ENCODE measurements around the gene DOC2A.
A peak's percentile ranks its signal among the peaks of the same experiment; 100 is the strongest.
"Not testable (repeated sequence)": the region's sequence is repeated elsewhere in the genome, so short reads cannot be mapped to it uniquely, and the experiment has no call there.

The DOC2A gene

DNA sequence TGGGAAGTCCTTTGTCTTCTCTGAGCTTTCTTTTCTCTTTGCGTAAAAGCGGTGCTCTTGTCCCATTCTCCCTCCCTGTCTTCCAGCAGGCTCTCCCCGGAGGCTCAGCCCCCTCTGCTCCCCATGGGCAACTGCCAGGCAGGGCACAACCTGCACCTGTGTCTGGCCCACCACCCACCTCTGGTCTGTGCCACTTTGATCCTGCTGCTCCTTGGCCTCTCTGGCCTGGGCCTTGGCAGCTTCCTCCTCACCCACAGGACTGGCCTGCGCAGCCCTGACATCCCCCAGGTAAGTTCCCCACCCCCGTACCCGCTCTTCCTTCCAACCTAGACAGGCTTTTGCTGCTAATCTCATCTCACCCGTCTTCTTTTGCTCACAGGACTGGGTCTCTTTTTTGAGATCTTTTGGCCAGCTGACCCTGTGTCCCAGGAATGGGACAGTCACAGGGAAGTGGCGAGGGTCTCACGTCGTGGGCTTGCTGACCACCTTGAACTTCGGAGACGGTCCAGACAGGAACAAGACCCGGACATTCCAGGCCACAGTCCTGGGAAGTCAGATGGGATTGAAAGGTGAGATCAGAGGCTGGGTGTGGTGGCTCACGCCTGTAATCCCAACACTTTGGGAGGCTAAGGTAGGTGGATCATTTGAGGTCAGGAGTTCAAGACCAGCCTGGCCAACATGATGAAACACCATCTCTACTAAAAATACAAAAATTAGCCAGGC, 47.6 kb downstream of the DOC2A start:
- DNase-seq, result no peak

DNA sequence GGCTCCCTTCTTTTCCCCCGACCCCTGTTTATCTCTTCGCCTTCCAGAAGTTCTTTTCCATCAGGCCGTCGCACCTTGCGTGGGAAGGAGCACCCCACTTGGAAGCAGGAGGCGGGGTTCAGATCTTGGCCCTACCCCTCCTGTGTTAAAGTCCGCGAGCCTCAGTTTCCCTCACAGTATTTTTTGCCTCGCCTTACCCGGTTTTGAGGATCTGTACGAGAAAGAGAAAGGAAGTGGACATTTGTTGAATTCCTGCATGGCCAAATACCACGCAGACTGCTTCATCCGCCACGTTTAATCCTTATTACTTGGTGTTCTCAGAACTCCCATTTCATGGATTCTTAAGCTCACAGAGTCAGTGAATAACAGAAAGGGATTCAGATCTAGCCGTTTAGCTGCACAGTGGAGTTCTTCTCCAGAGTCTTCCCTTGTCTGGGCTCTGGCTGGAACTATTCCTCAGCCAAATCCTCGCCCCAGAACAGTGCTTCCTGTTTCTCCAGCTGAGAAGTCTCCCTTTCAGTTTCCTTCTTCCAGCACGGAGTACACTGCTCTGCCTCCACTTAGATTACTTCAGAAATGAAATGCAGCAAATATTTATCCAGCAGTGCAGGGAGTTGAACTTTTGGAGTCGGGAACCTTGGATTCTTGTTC, 48.4 kb downstream of the DOC2A start:
- DNase-seq, result no peak

DNA sequence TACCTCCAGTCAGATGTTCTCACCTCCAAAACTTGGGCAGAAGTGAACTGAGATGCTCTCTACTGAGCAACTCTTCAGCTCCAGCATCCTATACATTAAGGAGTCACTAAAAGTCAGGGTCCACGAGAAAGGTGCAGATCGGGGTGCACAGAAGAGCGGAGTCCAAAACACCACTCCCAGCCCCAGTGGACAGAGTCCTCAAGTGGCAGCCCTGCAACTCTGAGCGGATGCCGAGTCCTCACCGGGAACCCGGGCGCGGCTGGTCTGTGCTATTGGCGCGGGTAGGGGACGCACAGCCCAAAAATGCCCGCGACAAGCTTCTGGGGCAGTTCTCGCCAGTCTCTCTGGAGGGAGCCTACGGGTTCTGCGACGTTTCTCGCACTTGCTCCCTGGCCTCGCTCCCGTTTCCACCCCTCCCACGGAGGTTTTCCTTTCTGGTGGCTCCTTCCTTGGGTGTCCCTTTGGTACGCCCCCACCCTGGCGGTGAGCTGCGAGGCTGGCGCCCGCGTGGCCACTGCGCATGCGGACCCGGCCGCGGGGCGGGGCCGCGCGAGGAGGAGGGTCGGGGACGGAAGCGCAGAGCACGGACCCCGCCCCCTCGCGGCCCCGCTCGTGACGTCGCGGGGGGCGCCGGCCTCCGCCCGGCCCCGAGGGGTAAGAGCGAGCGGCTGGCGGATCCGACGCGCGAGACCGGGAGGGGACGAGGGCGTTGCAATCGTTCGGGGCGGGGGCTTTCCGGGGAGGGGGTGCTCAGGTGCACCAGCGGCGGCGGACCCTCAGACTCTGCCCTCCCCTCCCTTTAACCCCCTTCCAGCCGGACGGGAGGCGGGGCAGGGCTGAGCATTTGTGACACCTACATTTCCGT, 49.1 kb downstream of the DOC2A start, which contains the start of gene TMEM219:
TMEM219 (plus strand) TSS at position 601 of the 865 bp plus-strand sequence. CDS start 1,065 bp downstream, outside the sequence.
- DNase-seq, result peak; percentile 93

DNA sequence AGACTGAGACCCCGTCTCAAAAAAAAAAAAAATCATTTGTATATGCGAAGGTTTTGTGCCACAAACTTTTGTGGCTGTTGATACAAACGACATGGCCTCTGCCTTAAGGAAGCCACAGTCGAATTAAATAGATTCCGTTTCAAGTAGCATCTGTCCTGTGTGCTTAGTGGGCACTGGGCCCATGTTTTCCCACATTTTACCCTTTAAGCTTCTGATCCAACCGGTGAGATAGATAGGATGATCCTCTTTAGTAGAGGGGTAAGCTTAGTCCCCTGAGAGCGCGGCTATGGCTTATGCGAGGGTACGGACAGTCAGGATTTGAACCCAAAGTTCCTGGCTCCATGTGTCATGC, 49.7 kb downstream of the DOC2A start:
- DNase-seq, result no peak

DNA sequence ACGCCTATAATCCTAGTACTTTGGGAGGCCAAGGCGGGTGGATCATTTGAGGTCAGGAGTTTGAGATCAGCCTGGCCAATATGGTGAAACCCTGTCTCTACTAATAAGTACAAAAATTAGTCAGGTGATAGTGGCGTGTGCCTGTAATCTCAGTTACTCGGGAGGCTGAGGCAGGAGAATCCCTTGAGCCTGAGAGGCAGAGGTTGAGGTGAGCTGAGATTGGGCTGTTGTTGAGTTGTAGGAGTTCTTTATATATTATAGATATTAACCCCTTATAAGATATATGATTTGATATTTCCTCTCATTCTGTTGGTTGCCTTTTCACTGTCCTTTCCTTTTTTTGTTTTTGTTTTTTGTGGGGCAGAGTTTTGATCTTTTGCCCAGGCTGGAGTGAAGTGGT, 51.0 kb downstream of the DOC2A start:
- DNase-seq, result not testable (repeated sequence)

DNA sequence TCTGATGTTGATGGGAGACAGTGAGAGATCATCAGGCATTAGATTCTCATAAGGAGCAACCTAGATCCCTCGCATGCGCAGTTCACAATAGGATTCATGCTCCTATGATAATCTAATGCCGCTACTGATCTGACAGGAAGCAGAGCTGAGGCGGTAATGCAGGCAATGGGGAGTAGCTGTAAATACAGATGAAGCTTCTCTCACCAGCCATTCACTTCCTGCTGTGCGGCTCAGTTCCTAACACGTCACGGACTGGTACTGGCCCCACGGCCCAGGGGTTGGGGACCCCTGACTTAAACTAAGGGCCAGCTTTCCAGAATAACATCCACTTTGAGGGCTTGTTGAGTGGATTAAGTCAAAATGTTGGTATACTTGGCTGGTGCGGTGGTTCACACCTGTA, 51.5 kb downstream of the DOC2A start:
- DNase-seq, result no peak

DNA sequence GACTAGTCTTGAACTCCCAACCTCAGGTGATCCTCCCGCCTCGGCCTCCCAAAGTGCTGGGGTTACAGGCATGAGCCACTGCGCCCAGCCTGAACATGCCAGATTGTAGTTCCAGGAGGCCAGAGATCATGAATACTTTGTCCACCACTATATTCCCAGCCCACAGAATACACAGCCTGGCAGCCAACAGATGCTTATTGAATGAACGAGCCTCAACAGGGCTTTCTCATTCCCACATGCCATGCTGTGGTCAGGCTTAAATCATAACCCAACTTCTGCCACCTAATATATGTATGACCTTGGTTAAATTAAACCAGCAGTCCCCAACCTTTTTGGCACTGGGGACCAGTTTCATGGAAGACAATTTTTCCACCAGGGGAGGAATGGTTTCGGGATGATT, 52.1 kb downstream of the DOC2A start:
- no peak for DNase-seq

Measured in stimulated activated CD4-positive, alpha-beta T cell treated with anti-CD3 and anti-CD28 coated beads, Interleukin-4, amount 100 ng/mL, for 1 hour (primary cell).